Rectal smooth muscle tissue (tissue), 1 donor: ENCODE measurements around the gene NUFIP1.
A peak's percentile ranks its signal among the peaks of the same experiment; 100 is the strongest.

Experiments used
- H3K27ac ChIP-seq: one replicate; pipeline ENCODE4 v1.7.0; 2013; ENCODE audit warnings: low read depth, low read length, inconsistent platforms
- H3K27me3 ChIP-seq: one replicate; pipeline ENCODE4 v1.7.0; 2013; ENCODE audit warnings: low read length; ENCODE audit not compliant: control insufficient read depth, insufficient read depth
- H3K36me3 ChIP-seq: one replicate; pipeline ENCODE4 v1.7.0; 2013; ENCODE audit warnings: low read length; ENCODE audit not compliant: control insufficient read depth, insufficient read depth
- H3K4me1 ChIP-seq: one replicate; pipeline ENCODE4 v1.7.0; 2013; ENCODE audit warnings: low read length; ENCODE audit not compliant: control insufficient read depth, insufficient read depth
- H3K4me3 ChIP-seq: one replicate; pipeline ENCODE4 v1.7.0; 2013; ENCODE audit warnings: low read length
- H3K9ac ChIP-seq: one replicate; pipeline ENCODE4 v1.7.0; 2013; ENCODE audit warnings: low read length

The NUFIP1 gene

GRCh38 chr13:44929692-44930091, 59.6 kb downstream of the NUFIP1 start:
- H3K36me3 ChIP-seq = no peaks in the 10 kb centered on the region
- H3K4me1 ChIP-seq = no peaks in the 10 kb centered on the region
- H3K9ac ChIP-seq = no peak overlapping the region
- no peak overlapping the region for H3K27ac ChIP-seq
- no peaks in the 10 kb centered on the region for H3K27me3 ChIP-seq
- H3K4me3 ChIP-seq = no peak overlapping the region

- H3K4me1 ChIP-seq = no peaks in the 10 kb centered on the region
- no peaks in the 10 kb centered on the region for H3K36me3 ChIP-seq
Measured at GRCh38 chr13:44927968-44928367, 61.3 kb downstream of the NUFIP1 start.

GRCh38 chr13:44921931-44922758, 67.1 kb downstream of the NUFIP1 start:
- Histone ChIP-seq H3K27ac (peak overlapping the region; percentile 81), H3K4me1 (peaks cover 13% of the 10 kb centered on the region), H3K4me3 (no peak overlapping the region), H3K9ac (no peak overlapping the region), H3K36me3 (no peaks in the 10 kb centered on the region), H3K27me3 (no peaks in the 10 kb centered on the region)

More at GRCh38 chr13:44927968-44928367, 61.3 kb downstream of the NUFIP1 start:
- no peak overlapping the region for H3K27ac ChIP-seq
- H3K9ac ChIP-seq = no peak overlapping the region
- no peak overlapping the region for H3K4me3 ChIP-seq
- no peaks in the 10 kb centered on the region for H3K27me3 ChIP-seq

- no peak overlapping the region for H3K9ac ChIP-seq
- H3K4me3 ChIP-seq = no peak overlapping the region
- H3K27ac ChIP-seq = peak overlapping the region; percentile 81
Measured at GRCh38 chr13:44921246-44921877, 67.9 kb downstream of the NUFIP1 start.

GRCh38 chr13:44920013-44920412, 69.3 kb downstream of the NUFIP1 start:
- peak overlapping the region; percentile 1 for H3K27ac ChIP-seq
- H3K4me1 ChIP-seq = peaks cover 13% of the 10 kb centered on the region
- no peak overlapping the region for H3K4me3 ChIP-seq
- no peaks in the 10 kb centered on the region for H3K36me3 ChIP-seq
- H3K9ac ChIP-seq = no peak overlapping the region
- H3K27me3 ChIP-seq = no peaks in the 10 kb centered on the region

More at GRCh38 chr13:44921246-44921877, 67.9 kb downstream of the NUFIP1 start:
- Histone ChIP-seq H3K36me3 (no peaks in the 10 kb centered on the region), H3K27me3 (no peaks in the 10 kb centered on the region), H3K4me1 (peaks cover 13% of the 10 kb centered on the region)

- Histone ChIP-seq H3K27me3 (no peaks in the 10 kb centered on the region), H3K4me3 (peak overlapping the region; percentile 77), H3K4me1 (peaks cover 13% of the 10 kb centered on the region), H3K36me3 (no peaks in the 10 kb centered on the region), H3K27ac (peak overlapping the region; percentile 98), H3K9ac (no peak overlapping the region)
Measured at GRCh38 chr13:44919104-44919804, 70.0 kb downstream of the NUFIP1 start.

- Histone ChIP-seq H3K36me3 (no peaks in the 10 kb centered on the region), H3K4me3 (peak overlapping the region; percentile 77), H3K27me3 (no peaks in the 10 kb centered on the region), H3K4me1 (peaks cover 13% of the 10 kb centered on the region), H3K27ac (peak overlapping the region; percentile 98), H3K9ac (peak overlapping the region; percentile 73)
Measured at GRCh38 chr13:44918326-44919103, 70.8 kb downstream of the NUFIP1 start.

GRCh38 chr13:44917589-44918325, 71.5 kb downstream of the NUFIP1 start:
- Histone ChIP-seq H3K4me3 (peak overlapping the region; percentile 77), H3K27me3 (no peaks in the 10 kb centered on the region), H3K9ac (peak overlapping the region; percentile 73), H3K36me3 (no peaks in the 10 kb centered on the region), H3K27ac (peak overlapping the region; percentile 98), H3K4me1 (peaks cover 13% of the 10 kb centered on the region)

GRCh38 chr13:44912278-44913016, 76.8 kb downstream of the NUFIP1 start:
- Histone ChIP-seq H3K4me3 (no peak overlapping the region), H3K36me3 (no peaks in the 10 kb centered on the region), H3K27ac (no peak overlapping the region), H3K27me3 (no peaks in the 10 kb centered on the region), H3K9ac (no peak overlapping the region), H3K4me1 (no peaks in the 10 kb centered on the region)

GRCh38 chr13:44908712-44909111, 80.6 kb downstream of the NUFIP1 start:
- Histone ChIP-seq H3K4me1 (peaks cover 37% of the 10 kb centered on the region), H3K27me3 (no peaks in the 10 kb centered on the region), H3K4me3 (no peak overlapping the region)

GRCh38 chr13:44908266-44908665, 81.0 kb downstream of the NUFIP1 start:
- H3K4me1 ChIP-seq = peaks cover 42% of the 10 kb centered on the region
- peaks cover 2% of the 10 kb centered on the region for H3K27me3 ChIP-seq
- H3K9ac ChIP-seq = no peak overlapping the region
- H3K36me3 ChIP-seq = no peaks in the 10 kb centered on the region
- no peak overlapping the region for H3K27ac ChIP-seq
- no peak overlapping the region for H3K4me3 ChIP-seq

More at GRCh38 chr13:44908712-44909111, 80.6 kb downstream of the NUFIP1 start:
- no peak overlapping the region for H3K9ac ChIP-seq
- H3K27ac ChIP-seq = no peak overlapping the region
- no peaks in the 10 kb centered on the region for H3K36me3 ChIP-seq
